H1 (cell line): ENCODE data around the gene EFCAB8. TPM values are rescaled to one million over a fixed set of nuclear protein-coding genes. Genes with fewer than 3 reads are reported as not detected.

Experiments
- KDM4A ChIP-seq: IDR thresholded peaks from one replicate; pipeline ENCODE4 v1.7.1; 2012; ENCODE audit warnings: low read depth, mild to moderate bottlenecking, moderate library complexity, low read length, inconsistent platforms; ENCODE audit not compliant: severe bottlenecking
- polyA plus RNA-seq, 7 experiments: library from polyadenylated mRNA; depleted of rRNA in 3 of 7; stranded (reverse) in 5 of 7; unstranded in 2 of 7; fragments of >200 nt in 5 of 7; fragments of 200-250 nt in 2 of 7; gene quantifications; 1 replicate in 5 of 7; 2 replicates in 1 of 7; 4 replicates in 1 of 7; pipeline versions ENCODE4 v1.2.1 to v1.2.3, GENCODE V29; 2011 to 2013; ENCODE audit warnings: missing spikeins in 2 of 7, mixed read lengths in 2 of 7
- total RNA-seq: library from RNA; stranded (reverse); fragmentation: NEBNext Ultra II Directional; extraction: Animal tissue kit (Norgen Biotek cat#: 25700); gene quantifications from 2 replicates; pipeline ENCODE4 v1.2.1, GENCODE V29; 2021

The EFCAB8 gene
- total and polyA plus RNA-seq, 2 of the 8 experiments (the other 6 are each of a cell fraction or from before 2014, with no cell fraction given), result 0.06 to 0.20 TPM

GRCh38 chr20:32809907-32810306, 48.8 kb upstream of the EFCAB8 start (continued):
- no peak for TF ChIP-seq KDM4A
